ENCODE results near the gene NFE2L3. TPM values are rescaled to one million over a fixed set of nuclear protein-coding genes. Genes with fewer than 3 reads are reported as not detected.

Gene NFE2L3
- total RNA-seq, 1 experiment from 2014 or later = 273 TPM

GRCh38 chr7:26199301-26200037, 47.5 kb downstream of the NFE2L3 start:
- peak; percentile 72 for DNase-seq (ENCODE audit: low read depth)

- DNase-seq (ENCODE audit: low read depth) = peak; percentile 80
Observed at GRCh38 chr7:26200038-26200443, 48.0 kb downstream of the NFE2L3 start.

- DNase-seq (ENCODE audit: low read depth) = peak; percentile 100
Observed at GRCh38 chr7:26200444-26201246, 48.6 kb downstream of the NFE2L3 start, which contains the start of gene HNRNPA2B1. TSS of gene HNRNPA2B1 (minus strand) at chr7:26200746. CDS start at chr7:26200577, 169 bp downstream.

- peak; percentile 99 for DNase-seq (ENCODE audit: low read depth)
Observed at GRCh38 chr7:26201247-26202018, 49.4 kb downstream of the NFE2L3 start, which contains the start of gene CBX3. TSS of gene CBX3 (plus strand) at chr7:26201745. CDS start at chr7:26202999, 1,254 bp downstream.

- peak; percentile 69 for DNase-seq (ENCODE audit: low read depth)
Observed at GRCh38 chr7:26202019-26202990, 50.3 kb downstream of the NFE2L3 start.

GRCh38 chr7:26203016-26203415, 51.0 kb downstream of the NFE2L3 start:
- no peak for DNase-seq (ENCODE audit: low read depth)

- no peak for DNase-seq (ENCODE audit: low read depth)
Observed at GRCh38 chr7:26208040-26208439, 56.0 kb downstream of the NFE2L3 start.

- DNase-seq (ENCODE audit: low read depth) = no peak
Observed at GRCh38 chr7:26212921-26213718, 61.1 kb downstream of the NFE2L3 start.

GRCh38 chr7:26213807-26214515, 62.0 kb downstream of the NFE2L3 start:
- DNase-seq (ENCODE audit: low read depth) = no peak

GRCh38 chr7:26216049-26216448, 64.1 kb downstream of the NFE2L3 start:
- DNase-seq (ENCODE audit: low read depth) = no peak

GRCh38 chr7:26224359-26224758, 72.4 kb downstream of the NFE2L3 start:
- DNase-seq (ENCODE audit: low read depth) = no peak

- no peak for DNase-seq (ENCODE audit: low read depth)
Observed at GRCh38 chr7:26227987-26228386, 76.0 kb downstream of the NFE2L3 start.

- no peak for DNase-seq (ENCODE audit: low read depth)
Observed at GRCh38 chr7:26233902-26234511, 82.0 kb downstream of the NFE2L3 start.

Other genes starting within 250 kb of the NFE2L3 start
- 412 and 512 TPM in 2 replicates for gene HNRNPA2B1, start 48.5 kb downstream of the NFE2L3 start, total RNA-seq (2014; rRNA removed; shearing (Covaris generic))
- gene CBX3, start 49.5 kb downstream of the NFE2L3 start, total RNA-seq (2014; rRNA removed; shearing (Covaris generic)) = 495 and 643 TPM in 2 replicates
- 54.2 and 66.5 TPM in 2 replicates for gene SNX10, start 139.7 kb downstream of the NFE2L3 start, total RNA-seq (2014; rRNA removed; shearing (Covaris generic))